ENCODE measurements around the gene RASD1. TPM values are rescaled to one million over a fixed set of nuclear protein-coding genes. Genes with fewer than 3 reads are reported as not detected.

Gene RASD1
- total and polyA plus RNA-seq, 2 of the 4 experiments (the other 2 are of a cell fraction): 0.54 to 1.8 TPM

GRCh38 chr17:17493249-17493985 lies 2.8 kb downstream of the RASD1 start:
- H2BK15ac ChIP-seq (ENCODE audit: low read depth, low read length): no peak overlapping the region
- H4K5ac ChIP-seq (ENCODE audit: low read depth, low read length): no peak overlapping the region
- in situ Hi-C loops (cut with MboI; ENCODE audit: low sequenced_read_pairs) (no loop called here), intact Hi-C loops (cut with micrococcal nuclease) (no loop called here), dilution Hi-C loops (cut with HindIII; ENCODE audit: low sequenced_read_pairs, unreplicated experiment) (no loop called here)
- H3K4me1 ChIP-seq (ENCODE audit: control insufficient read depth, insufficient read depth, low read length): peaks cover 7% of the 10 kb centered on the region; the same call in 1 of the 2 replicates
- no peak overlapping the region for H3K9ac ChIP-seq (ENCODE audit: low read depth, low read length)
- H3K23ac ChIP-seq (ENCODE audit: low read depth, low read length): no peak overlapping the region
- no peak overlapping the region for H3K18ac ChIP-seq (ENCODE audit: low read depth, low read length)
- H3K79me1 ChIP-seq (ENCODE audit: low read depth in 1 of 2, low read length in 2 of 2): peaks cover 8 to 20% of the 10 kb centered on the region in 2 experiments; a peak in 3 of 4 replicates
- H2AK9ac ChIP-seq (replicated peaks; ENCODE audit: low read depth, low read length, poor library complexity): peak overlapping the region; percentile 15
- ChIA-PET CTCF (interaction anchor here (0.6 kb wide), 1 partner anchor 150 kb away, joined by 4 read pairs; no protein-coding TSS in a partner anchor), POLR2A (ENCODE audit: unreplicated experiment) (no interaction called here)
- no peak overlapping the region for H3K4me2 ChIP-seq (ENCODE audit: low read depth, low read length)
- H4K8ac ChIP-seq (ENCODE audit: low read depth in 2 of 2, low read length in 2 of 2): no peak overlapping the region
- DNase-seq: no peak
- no peak overlapping the region for H2AFZ ChIP-seq (replicated peaks; ENCODE audit: low read length, poor library complexity)
- peaks cover 11% of the 10 kb centered on the region for H4K20me1 ChIP-seq (ENCODE audit: insufficient read depth, low read length)
- no peak for ATAC-seq (ENCODE audit: low read depth)
- no peak overlapping the region for H3K14ac ChIP-seq (replicated peaks; ENCODE audit: low read depth, low read length)
- H2AK5ac ChIP-seq (ENCODE audit: low read depth, low read length): no peak overlapping the region
- H3K4me3 ChIP-seq (ENCODE audit: insufficient read depth, low read depth, low read length): no peak overlapping the region
- H2BK5ac ChIP-seq (ENCODE audit: low read depth, low read length, poor library complexity, severe bottlenecking): no peak overlapping the region
- H3K4ac ChIP-seq (ENCODE audit: low read depth, low read length): no peak overlapping the region
- peaks cover 20% of the 10 kb centered on the region for H3K36me3 ChIP-seq (ENCODE audit: control insufficient read depth, insufficient read depth, low read length)
- H2BK20ac ChIP-seq (ENCODE audit: low read depth, low read length): no peak overlapping the region
- no peaks in the 10 kb centered on the region; the same call in 1 of the 2 replicates for H3K9me3 ChIP-seq (ENCODE audit: control insufficient read depth, insufficient read depth, low read length)
- no TSS peak for BruUV-seq (replicated peaks)
- H3K27ac ChIP-seq (ENCODE audit: insufficient read depth, low read length): no peak overlapping the region
- no peaks in the 10 kb centered on the region for H3K27me3 ChIP-seq (ENCODE audit: control insufficient read depth, insufficient read depth, low read length)
- H3K56ac ChIP-seq (ENCODE audit: extremely low read depth, insufficient read depth, low read length): no peak overlapping the region
- H3K9me1 ChIP-seq (ENCODE audit: insufficient read depth, low read length): no peaks in the 10 kb centered on the region
- H2BK120ac ChIP-seq (ENCODE audit: low read depth, low read length): no peak overlapping the region
- 60% methylated on average over 1 of the region's 15 CpGs; no CpG with 5 or more reads in 1 of the 2 experiments for WGBS, 2 experiments (ENCODE audit: extremely low coverage in 2 of 2, insufficient read length in 1 of 2)
- no peak overlapping the region for H4K91ac ChIP-seq (ENCODE audit: insufficient read depth, low read depth, low read length)
- no peak for TF ChIP-seq BHLHE40 (IDR thresholded peaks at IDR 0.05; ENCODE audit: low read depth, low read length)
- no peak for TF ChIP-seq POLR2A (IDR thresholded peaks at IDR 0.05; ENCODE audit: low read depth, low read length)
- TF ChIP-seq CHD1 (IDR thresholded peaks at IDR 0.05; ENCODE audit: low read depth, low read length): no peak
- no peak for TF ChIP-seq SMC3 (IDR thresholded peaks at IDR 0.05; ENCODE audit: low read depth, low read length)
- no peak for TF ChIP-seq MXI1 (IDR thresholded peaks at IDR 0.05; ENCODE audit: borderline replicate concordance, low read depth, low read length)
- no peak for TF ChIP-seq MAFK (IDR thresholded peaks at IDR 0.05; ENCODE audit: low read depth, low read length)
- TF ChIP-seq CTCF (conservative IDR thresholded peaks at IDR 0.05; ENCODE audit: low read depth, low read length): no peak
- TF ChIP-seq RFX5 (IDR thresholded peaks at IDR 0.05; ENCODE audit: low read depth, low read length): no peak
- no peak for TF ChIP-seq ELK1 (IDR thresholded peaks at IDR 0.05; ENCODE audit: borderline replicate concordance, low read depth, low read length)
- no peak for TF ChIP-seq MAZ (IDR thresholded peaks at IDR 0.05; ENCODE audit: borderline replicate concordance, low read depth, low read length)
- no peak for TF ChIP-seq RAD21 (IDR thresholded peaks at IDR 0.05; ENCODE audit: low read length)
- TF ChIP-seq USF2 (IDR thresholded peaks at IDR 0.05; ENCODE audit: low read depth, low read length): no peak
- TF ChIP-seq FOS (IDR thresholded peaks at IDR 0.05; ENCODE audit: low read depth, low read length): no peak
- no peak for TF ChIP-seq CEBPB (IDR thresholded peaks at IDR 0.05; ENCODE audit: low read depth, low read length)
- no peak for TF ChIP-seq NFE2L2 (IDR thresholded peaks at IDR 0.05; ENCODE audit: low read depth, low read length)
